ENCODE data around the gene RNF113B.

The RNF113B gene

DNA sequence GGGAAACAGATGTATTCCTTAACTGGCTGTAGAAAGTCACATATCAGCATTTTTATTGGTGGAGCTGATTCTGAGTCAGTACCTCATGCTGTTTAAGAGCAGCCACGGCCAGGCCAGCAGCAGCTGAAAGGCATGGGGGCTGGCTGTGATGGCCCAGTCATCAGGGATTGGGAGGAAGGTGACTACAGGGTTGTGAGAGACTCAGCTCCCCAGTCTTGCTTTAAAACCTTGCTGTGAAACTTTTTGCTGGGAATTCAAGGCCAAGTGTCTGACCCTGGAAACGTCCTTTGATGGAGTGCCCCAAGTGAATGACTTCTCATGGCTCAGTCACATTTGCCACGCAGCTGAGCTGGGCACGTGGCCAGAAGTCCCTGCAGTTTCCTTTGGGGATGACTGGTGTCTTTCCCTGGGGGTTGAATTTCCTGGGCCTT lies 39.1 kb upstream of the RNF113B start:
- H4K20me1 ChIP-seq (ENCODE audit: insufficient read depth) = no peaks in the 10 kb centered on the region
- no peak for TF ChIP-seq CTCF (conservative IDR thresholded peaks at IDR 0.05; ENCODE audit: low read depth, low read length)
- no peaks in the 10 kb centered on the region for H3K27me3 ChIP-seq (ENCODE audit: insufficient read depth, low read depth)
- H3K4me2 ChIP-seq = no peak overlapping the region
- H3K9ac ChIP-seq = no peak overlapping the region
- no peaks in the 10 kb centered on the region for H3K4me1 ChIP-seq (ENCODE audit: low read depth, poor library complexity, severe bottlenecking)
- no peak overlapping the region for H3K27ac ChIP-seq
- no peaks in the 10 kb centered on the region for H3K36me3 ChIP-seq (ENCODE audit: insufficient read depth)
- H2AFZ ChIP-seq (ENCODE audit: low read depth) = no peak overlapping the region
- no peak overlapping the region for H3K4me3 ChIP-seq (IDR thresholded peaks at IDR 0.05; ENCODE audit: insufficient read depth, low read depth, low read length)
- no peaks in the 10 kb centered on the region for H3K79me2 ChIP-seq (ENCODE audit: insufficient read depth, low read depth)

DNA sequence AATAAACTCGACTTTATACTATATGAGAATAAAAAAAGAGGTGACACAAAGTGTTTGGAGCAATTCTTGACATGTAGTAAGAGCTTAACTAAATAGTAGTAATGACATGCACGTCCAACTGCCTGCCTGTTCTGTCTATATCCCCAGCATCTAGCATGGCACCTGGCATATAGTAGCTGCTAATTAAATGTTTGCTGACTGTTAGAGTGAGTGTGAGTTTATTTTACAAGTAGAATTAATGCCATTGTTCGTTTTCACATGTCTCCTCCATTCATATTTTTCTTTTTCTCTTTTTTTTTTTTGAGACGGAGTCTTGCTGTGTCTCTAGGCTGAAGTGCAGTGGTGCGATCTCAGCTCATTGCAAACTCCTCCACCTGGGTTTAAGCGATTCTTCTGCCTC lies 38.4 kb upstream of the RNF113B start:
- Histone ChIP-seq H3K4me1 (ENCODE audit: low read depth, poor library complexity, severe bottlenecking) (no peaks in the 10 kb centered on the region), H3K9ac (no peak overlapping the region), H3K36me3 (ENCODE audit: insufficient read depth) (no peaks in the 10 kb centered on the region), H2AFZ (ENCODE audit: low read depth) (no peak overlapping the region), H3K79me2 (ENCODE audit: insufficient read depth, low read depth) (no peaks in the 10 kb centered on the region), H3K4me3 (IDR thresholded peaks at IDR 0.05; ENCODE audit: insufficient read depth, low read depth, low read length) (no peak overlapping the region), H3K4me2 (no peak overlapping the region), H4K20me1 (ENCODE audit: insufficient read depth) (no peaks in the 10 kb centered on the region), H3K27me3 (ENCODE audit: insufficient read depth, low read depth) (no peaks in the 10 kb centered on the region), H3K27ac (no peak overlapping the region)
- no peak for TF ChIP-seq CTCF (conservative IDR thresholded peaks at IDR 0.05; ENCODE audit: low read depth, low read length)

- no peak overlapping the region for H3K27ac ChIP-seq
- H3K4me3 ChIP-seq (IDR thresholded peaks at IDR 0.05; ENCODE audit: insufficient read depth, low read depth, low read length) = no peak overlapping the region
- H3K9ac ChIP-seq = no peak overlapping the region
- no peaks in the 10 kb centered on the region for H3K4me1 ChIP-seq (ENCODE audit: low read depth, poor library complexity, severe bottlenecking)
- no peak overlapping the region for H3K4me2 ChIP-seq
- no peaks in the 10 kb centered on the region for H3K36me3 ChIP-seq (ENCODE audit: insufficient read depth)
- no peak for TF ChIP-seq CTCF (conservative IDR thresholded peaks at IDR 0.05; ENCODE audit: low read depth, low read length)
- H4K20me1 ChIP-seq (ENCODE audit: insufficient read depth) = no peaks in the 10 kb centered on the region
- H3K79me2 ChIP-seq (ENCODE audit: insufficient read depth, low read depth) = no peaks in the 10 kb centered on the region
- no peaks in the 10 kb centered on the region for H3K27me3 ChIP-seq (ENCODE audit: insufficient read depth, low read depth)
- no peak overlapping the region for H2AFZ ChIP-seq (ENCODE audit: low read depth)
Measured at GRCh38 chr13:98214707-98215106, 37.6 kb upstream of the RNF113B start.

DNA sequence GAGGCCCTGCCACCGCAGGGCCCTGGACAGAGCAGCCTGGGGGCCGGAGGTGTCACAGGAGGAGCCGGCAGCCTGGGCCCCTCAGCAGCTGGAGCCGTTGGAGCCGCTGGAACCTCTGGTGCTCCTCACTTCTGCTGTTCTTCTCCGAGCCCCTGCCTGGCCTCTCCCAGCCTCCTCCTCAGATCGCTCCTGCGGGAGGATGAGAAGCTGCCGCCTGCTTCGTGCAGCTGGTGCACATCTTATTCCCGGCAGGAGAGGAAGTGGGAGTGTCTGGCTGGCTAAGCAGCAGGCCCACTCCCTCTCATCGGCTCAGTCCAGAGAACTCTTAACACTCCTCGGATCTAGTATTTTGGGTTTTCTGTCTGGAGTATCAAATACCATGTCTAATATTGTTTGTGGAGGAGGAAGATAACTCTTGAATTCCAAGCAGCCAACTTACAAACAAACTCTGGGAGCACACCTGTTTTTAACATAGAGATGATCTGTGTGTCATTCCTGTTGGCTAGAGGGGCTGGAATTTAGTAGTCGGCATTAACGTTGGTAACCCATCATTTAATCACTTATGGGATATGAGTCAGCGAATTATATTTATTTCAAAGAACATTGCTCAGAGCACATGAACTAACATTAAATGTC lies 37.1 kb upstream of the RNF113B start:
- no peak overlapping the region for H3K27ac ChIP-seq
- H3K79me2 ChIP-seq (ENCODE audit: insufficient read depth, low read depth) = no peaks in the 10 kb centered on the region
- no peaks in the 10 kb centered on the region for H3K4me1 ChIP-seq (ENCODE audit: low read depth, poor library complexity, severe bottlenecking)
- no peaks in the 10 kb centered on the region for H4K20me1 ChIP-seq (ENCODE audit: insufficient read depth)
- H2AFZ ChIP-seq (ENCODE audit: low read depth) = no peak overlapping the region
- H3K4me2 ChIP-seq = no peak overlapping the region
- no peaks in the 10 kb centered on the region for H3K36me3 ChIP-seq (ENCODE audit: insufficient read depth)
- no peak overlapping the region for H3K9ac ChIP-seq
- H3K27me3 ChIP-seq (ENCODE audit: insufficient read depth, low read depth) = no peaks in the 10 kb centered on the region
- no peak overlapping the region for H3K4me3 ChIP-seq (IDR thresholded peaks at IDR 0.05; ENCODE audit: insufficient read depth, low read depth, low read length)
- TF ChIP-seq CTCF (conservative IDR thresholded peaks at IDR 0.05; ENCODE audit: low read depth, low read length) = no peak
